ENCODE measurements around the gene ABT1.

DNA sequence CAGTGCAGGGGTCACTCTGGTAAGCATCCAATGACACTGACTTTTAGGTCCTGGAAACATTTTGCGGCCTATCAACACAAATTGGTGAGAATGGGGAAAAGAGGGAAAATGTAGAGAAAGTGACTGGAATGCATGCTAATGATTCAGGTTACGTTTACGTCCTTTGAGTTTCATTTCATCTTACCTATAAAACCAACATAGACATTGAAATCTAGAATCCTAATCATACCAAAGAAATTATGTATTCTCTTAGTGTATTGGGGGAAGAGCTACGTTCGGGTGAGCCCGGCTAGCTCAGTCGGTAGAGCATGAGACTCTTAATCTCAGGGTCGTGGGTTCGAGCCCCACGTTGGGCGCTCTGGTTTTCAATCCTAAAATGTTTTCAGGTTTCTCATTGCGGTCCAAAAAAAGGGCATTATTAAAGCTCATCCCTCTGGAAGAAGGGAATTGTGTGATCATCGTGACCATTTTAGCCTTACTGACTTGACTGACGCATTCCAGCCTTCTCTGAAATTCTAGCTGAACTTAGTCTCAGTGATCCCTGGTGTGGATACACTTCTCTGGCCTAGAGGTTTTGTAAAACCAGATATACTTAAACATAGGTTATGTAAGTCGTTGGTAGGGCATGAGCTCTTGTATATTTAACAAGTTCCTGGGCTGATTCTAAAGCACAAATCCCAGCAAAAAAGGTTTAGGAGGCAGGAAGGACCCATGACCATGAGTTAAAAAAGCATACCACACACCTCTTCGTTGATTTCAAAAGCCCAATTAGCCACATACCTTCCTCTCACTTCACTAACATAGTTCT is 40.3 kb upstream of the ABT1 start:
- TF ChIP-seq, protein P1, sequence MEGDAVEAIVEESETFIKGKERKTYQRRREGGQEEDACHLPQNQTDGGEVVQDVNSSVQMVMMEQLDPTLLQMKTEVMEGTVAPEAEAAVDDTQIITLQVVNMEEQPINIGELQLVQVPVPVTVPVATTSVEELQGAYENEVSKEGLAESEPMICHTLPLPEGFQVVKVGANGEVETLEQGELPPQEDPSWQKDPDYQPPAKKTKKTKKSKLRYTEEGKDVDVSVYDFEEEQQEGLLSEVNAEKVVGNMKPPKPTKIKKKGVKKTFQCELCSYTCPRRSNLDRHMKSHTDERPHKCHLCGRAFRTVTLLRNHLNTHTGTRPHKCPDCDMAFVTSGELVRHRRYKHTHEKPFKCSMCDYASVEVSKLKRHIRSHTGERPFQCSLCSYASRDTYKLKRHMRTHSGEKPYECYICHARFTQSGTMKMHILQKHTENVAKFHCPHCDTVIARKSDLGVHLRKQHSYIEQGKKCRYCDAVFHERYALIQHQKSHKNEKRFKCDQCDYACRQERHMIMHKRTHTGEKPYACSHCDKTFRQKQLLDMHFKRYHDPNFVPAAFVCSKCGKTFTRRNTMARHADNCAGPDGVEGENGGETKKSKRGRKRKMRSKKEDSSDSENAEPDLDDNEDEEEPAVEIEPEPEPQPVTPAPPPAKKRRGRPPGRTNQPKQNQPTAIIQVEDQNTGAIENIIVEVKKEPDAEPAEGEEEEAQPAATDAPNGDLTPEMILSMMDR (conservative IDR thresholded peaks at IDR 0.05; ENCODE audit: low read depth, low read length): no peak
- no peak for TF ChIP-seq EZH2 (IDR thresholded peaks at IDR 0.05; ENCODE audit: low read length, unreplicated experiment)
